Ascending aorta (tissue), 2 donors: ENCODE results near the gene FAM229B. TPM values are rescaled to one million over a fixed set of nuclear protein-coding genes. Genes with fewer than 3 reads are reported as not detected.

Experiments
- DNase-seq, 2 donors: peaks; one replicate each; pipeline ENCODE4 v3.0.0-alpha.2; 2019; ENCODE audit warnings: low spot score in 2 of 2
- H3K27ac ChIP-seq, 2 donors: fragments of 200-600 bp; sonication (generic); one replicate each; pipeline ENCODE4 v1.5.1; 2016 to 2017; ENCODE audit warnings: mild to moderate bottlenecking in 1 of 2
- H3K27me3 ChIP-seq: fragments of 200-600 bp; sonication (generic); one replicate; pipeline ENCODE4 v1.5.1; 2017
- H3K36me3 ChIP-seq, 2 donors: fragments of 200-600 bp; sonication (generic); one replicate each; pipeline ENCODE4 v1.5.1; 2016
- H3K4me1 ChIP-seq, 2 donors: fragments of 200-600 bp; sonication (generic); one replicate each; pipeline ENCODE4 v1.5.1; 2016 to 2017; ENCODE audit warnings: mild to moderate bottlenecking in 1 of 2
- H3K4me3 ChIP-seq, 2 donors: fragments of 200-600 bp; sonication (generic); one replicate each; pipeline ENCODE4 v1.5.1; 2016 to 2017; ENCODE audit warnings: mild to moderate bottlenecking in 1 of 2
- H3K9me3 ChIP-seq, 2 donors: fragments of 200-600 bp; sonication (generic); one replicate each; pipeline ENCODE4 v1.5.1; 2016
- intact Hi-C: fragments of 100-400 bp; cut with DNase I; formaldehyde crosslinking; loops from one replicate; pipeline ENCODE4 v1.15.1; 2023
- total RNA-seq: library from RNA; depleted of rRNA; stranded (reverse); fragments of >200 nt; gene quantifications from one replicate; pipeline ENCODE4 v1.1.0, GENCODE V29; 2016
- TF ChIP-seq, protein P1 (sequence below), 3 experiments: fragments of 200-600 bp in 2 of 3; fragments of 450-650 bp in 1 of 3; sonication (generic) in 2 of 3; IDR thresholded peaks; one replicate each; pipeline ENCODE4 v1.5.1; 2016 to 2019; ENCODE audit warnings: antibody characterized with exemption in 3 of 3, mild to moderate bottlenecking in 1 of 3, moderate library complexity in 1 of 3

Gene FAM229B
- total RNA-seq, 1 donor from 2014 or later: 5.5 TPM

DNA sequence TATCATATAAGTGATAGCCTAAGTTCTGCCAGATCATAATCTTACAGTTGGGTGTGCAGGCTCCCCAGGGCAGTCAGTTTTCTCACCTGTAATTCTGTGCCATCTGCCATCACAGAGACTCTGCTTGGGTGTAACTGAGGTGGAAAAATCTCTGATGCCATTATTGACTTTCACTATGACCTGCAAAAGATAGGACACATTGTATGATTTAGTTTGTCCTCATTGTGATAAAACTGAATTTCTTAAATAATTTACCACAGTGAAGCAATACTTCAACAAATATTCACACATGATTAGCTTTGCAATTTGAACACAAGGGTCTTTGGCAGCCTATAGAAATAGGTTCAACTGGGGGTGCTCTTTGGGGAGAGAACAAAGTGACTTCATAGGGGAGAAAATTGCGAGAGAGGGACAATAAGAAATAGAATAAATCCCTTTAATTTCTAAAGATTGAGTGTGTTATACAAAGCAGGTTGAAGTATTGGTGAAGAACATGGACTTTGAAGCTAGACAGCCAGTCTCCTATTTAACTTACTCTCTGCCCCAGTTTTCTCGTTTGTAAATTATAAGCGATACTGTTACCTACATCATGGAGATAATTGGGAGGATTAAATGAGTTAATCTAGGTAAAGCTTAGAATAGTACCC lies 27.3 kb downstream of the FAM229B start:
- H3K4me3 ChIP-seq: no peak overlapping the region
- no peak overlapping the region for H3K27ac ChIP-seq
- TF ChIP-seq, protein P1, sequence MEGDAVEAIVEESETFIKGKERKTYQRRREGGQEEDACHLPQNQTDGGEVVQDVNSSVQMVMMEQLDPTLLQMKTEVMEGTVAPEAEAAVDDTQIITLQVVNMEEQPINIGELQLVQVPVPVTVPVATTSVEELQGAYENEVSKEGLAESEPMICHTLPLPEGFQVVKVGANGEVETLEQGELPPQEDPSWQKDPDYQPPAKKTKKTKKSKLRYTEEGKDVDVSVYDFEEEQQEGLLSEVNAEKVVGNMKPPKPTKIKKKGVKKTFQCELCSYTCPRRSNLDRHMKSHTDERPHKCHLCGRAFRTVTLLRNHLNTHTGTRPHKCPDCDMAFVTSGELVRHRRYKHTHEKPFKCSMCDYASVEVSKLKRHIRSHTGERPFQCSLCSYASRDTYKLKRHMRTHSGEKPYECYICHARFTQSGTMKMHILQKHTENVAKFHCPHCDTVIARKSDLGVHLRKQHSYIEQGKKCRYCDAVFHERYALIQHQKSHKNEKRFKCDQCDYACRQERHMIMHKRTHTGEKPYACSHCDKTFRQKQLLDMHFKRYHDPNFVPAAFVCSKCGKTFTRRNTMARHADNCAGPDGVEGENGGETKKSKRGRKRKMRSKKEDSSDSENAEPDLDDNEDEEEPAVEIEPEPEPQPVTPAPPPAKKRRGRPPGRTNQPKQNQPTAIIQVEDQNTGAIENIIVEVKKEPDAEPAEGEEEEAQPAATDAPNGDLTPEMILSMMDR (IDR thresholded peaks at IDR 0.05): no peak
- intact Hi-C loops: no loop called here
- no peaks in the 10 kb centered on the region for H3K9me3 ChIP-seq
- no peak for DNase-seq
- no peaks in the 10 kb centered on the region for H3K27me3 ChIP-seq
- no peaks in the 10 kb centered on the region for H3K4me1 ChIP-seq
- H3K36me3 ChIP-seq: peaks cover 6 to 14% of the 10 kb centered on the region in 2 donors

- H3K27me3 ChIP-seq: no peaks in the 10 kb centered on the region
- TF ChIP-seq, protein P1 (IDR thresholded peaks at IDR 0.05): no peak
- DNase-seq: no peak
- no peak overlapping the region for H3K4me3 ChIP-seq
- H3K9me3 ChIP-seq: no peaks in the 10 kb centered on the region
- H3K36me3 ChIP-seq: peaks cover 3 to 24% of the 10 kb centered on the region in 2 donors
- intact Hi-C loops: no loop called here
- H3K4me1 ChIP-seq: no peaks in the 10 kb centered on the region
- no peak overlapping the region for H3K27ac ChIP-seq
These were observed 28.8 kb downstream of the FAM229B start for GRCh38 chr6:112116221-112116620.

DNA sequence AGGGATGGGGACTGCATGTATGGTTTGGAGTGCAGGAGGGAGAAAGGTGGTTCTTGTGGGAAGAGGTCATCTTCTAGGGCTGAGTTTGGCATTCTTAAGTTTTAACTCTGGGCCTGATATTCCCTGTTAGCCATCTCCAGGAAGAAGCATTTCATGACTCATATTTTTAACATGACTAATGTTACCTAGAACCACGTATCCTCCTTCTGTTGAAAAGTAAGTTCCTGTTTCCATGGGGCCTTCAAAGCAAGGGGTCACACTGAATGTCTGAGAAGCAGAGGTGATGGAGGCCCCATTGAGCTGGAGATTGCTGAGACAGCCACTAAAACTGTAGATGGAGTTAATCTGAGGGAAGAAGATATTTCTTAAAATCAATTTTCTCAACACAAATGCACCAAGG lies 30.2 kb downstream of the FAM229B start:
- H3K4me3 ChIP-seq: no peak overlapping the region
- no peak overlapping the region for H3K27ac ChIP-seq
- H3K4me1 ChIP-seq: no peaks in the 10 kb centered on the region
- TF ChIP-seq, protein P1 (IDR thresholded peaks at IDR 0.05): no peak
- no peak for DNase-seq
- H3K36me3 ChIP-seq: peaks cover 0 to 30% of the 10 kb centered on the region in 2 donors
- intact Hi-C loops: no loop called here
- H3K27me3 ChIP-seq: no peaks in the 10 kb centered on the region
- no peaks in the 10 kb centered on the region for H3K9me3 ChIP-seq

DNA sequence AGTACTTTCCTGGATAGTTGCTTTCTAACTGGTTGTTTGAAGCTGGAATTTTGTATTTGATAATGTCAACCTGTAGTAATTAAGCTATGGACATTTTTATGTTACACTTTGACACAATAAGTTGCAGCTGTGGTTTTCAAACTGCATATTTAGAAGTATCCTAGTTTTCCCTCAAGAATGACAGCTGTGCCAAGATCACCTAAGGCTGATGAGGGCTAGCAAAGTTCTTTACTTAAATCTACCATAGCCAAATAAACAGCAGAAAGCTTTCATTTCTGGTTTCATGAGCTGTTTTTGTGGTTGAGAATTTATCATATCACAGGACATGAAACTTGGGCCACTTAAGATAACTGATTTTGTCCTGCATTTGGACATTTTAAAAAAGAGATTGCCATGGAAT lies 30.6 kb downstream of the FAM229B start:
- H3K27me3 ChIP-seq: no peaks in the 10 kb centered on the region
- no peaks in the 10 kb centered on the region for H3K4me1 ChIP-seq
- intact Hi-C loops: no loop called here
- TF ChIP-seq, protein P1 (IDR thresholded peaks at IDR 0.05): no peak
- H3K27ac ChIP-seq: no peak overlapping the region
- DNase-seq: no peak
- peaks cover 0 to 30% of the 10 kb centered on the region in 2 donors for H3K36me3 ChIP-seq
- no peaks in the 10 kb centered on the region for H3K9me3 ChIP-seq
- H3K4me3 ChIP-seq: no peak overlapping the region

DNA sequence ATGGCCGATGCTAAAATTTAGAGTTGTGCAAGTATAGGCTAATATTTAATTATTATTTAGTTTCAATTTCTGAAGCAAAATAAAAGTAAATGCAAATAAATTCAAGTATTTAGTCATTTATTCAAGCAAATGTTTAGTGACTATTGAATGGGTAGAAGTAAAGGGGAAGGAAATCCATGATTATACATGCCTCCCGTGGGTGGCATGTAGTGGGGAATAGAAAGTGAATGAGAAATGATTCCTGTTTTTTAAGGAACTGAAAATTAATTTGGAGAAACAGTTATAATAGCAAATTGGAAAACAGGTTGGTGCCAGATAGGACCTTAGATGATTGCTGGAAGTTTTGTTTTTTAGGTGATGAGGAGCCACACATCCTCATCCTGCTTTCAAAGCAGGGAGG lies 35.4 kb downstream of the FAM229B start:
- no peaks in the 10 kb centered on the region for H3K27me3 ChIP-seq
- peaks cover 0 to 25% of the 10 kb centered on the region in 2 donors for H3K36me3 ChIP-seq
- no peak overlapping the region for H3K4me3 ChIP-seq
- TF ChIP-seq, protein P1 (IDR thresholded peaks at IDR 0.05): no peak
- intact Hi-C loops: no loop called here
- no peak overlapping the region for H3K27ac ChIP-seq
- H3K4me1 ChIP-seq: no peaks in the 10 kb centered on the region
- no peaks in the 10 kb centered on the region for H3K9me3 ChIP-seq
- DNase-seq: no peak

GRCh38 chr6:112123982-112124381 lies 36.6 kb downstream of the FAM229B start:
- no peak overlapping the region for H3K4me3 ChIP-seq
- H3K36me3 ChIP-seq: peaks cover 0 to 29% of the 10 kb centered on the region in 2 donors
- no peaks in the 10 kb centered on the region for H3K9me3 ChIP-seq
- H3K27ac ChIP-seq: no peak overlapping the region
- no peaks in the 10 kb centered on the region for H3K4me1 ChIP-seq
- TF ChIP-seq, protein P1 (IDR thresholded peaks at IDR 0.05): no peak
- DNase-seq: no peak
- intact Hi-C loops: no loop called here
- H3K27me3 ChIP-seq: no peaks in the 10 kb centered on the region
